Measurements from ENCODE around the gene MCIDAS.

The MCIDAS gene

DNA sequence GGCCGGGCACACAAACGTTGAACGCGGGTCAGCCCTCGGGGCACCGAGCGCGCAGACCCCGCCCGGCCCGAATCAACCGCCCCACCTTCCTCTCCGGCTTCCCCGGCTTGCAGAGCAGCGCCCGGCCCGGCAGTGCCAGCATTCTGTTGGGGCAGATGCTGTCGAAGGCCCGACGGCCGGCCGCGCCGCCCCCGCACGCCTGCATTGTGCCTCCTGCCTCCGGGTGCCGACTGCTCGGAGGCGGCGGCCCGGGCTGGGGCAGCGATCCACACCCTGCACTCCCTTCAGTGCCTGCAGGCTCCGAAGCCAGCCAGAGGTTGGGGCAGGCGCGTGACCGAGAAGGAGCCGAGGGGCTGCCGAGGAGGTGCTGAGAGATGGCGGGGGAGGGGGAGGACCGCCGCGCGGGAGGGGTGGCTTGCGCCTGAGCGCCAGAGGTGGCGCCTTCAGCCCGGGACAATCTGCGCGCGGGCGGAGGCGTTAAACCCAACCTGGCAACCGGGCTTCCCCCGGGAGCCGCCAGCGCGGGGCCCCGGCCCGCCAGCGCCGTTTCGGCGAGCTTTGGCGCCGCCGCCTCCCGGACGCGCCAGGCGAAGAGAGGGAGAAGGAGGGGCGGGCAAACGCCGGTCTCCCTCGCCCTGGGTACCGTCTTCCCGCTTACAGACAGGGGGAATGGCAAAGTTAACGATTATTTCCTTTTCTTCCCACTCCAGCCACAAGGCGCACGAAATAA is at the start of gene MCIDAS:
TSS of gene MCIDAS (minus strand) at position 382 of the 730 bp plus-strand sequence. CDS start at position 205, 177 bp downstream.
- intact Hi-C loops (cut with DNase I), result no loop called here
- DNase-seq, result peak in 34 of 42 donors; percentile 11 to 75 (median 48)

DNA sequence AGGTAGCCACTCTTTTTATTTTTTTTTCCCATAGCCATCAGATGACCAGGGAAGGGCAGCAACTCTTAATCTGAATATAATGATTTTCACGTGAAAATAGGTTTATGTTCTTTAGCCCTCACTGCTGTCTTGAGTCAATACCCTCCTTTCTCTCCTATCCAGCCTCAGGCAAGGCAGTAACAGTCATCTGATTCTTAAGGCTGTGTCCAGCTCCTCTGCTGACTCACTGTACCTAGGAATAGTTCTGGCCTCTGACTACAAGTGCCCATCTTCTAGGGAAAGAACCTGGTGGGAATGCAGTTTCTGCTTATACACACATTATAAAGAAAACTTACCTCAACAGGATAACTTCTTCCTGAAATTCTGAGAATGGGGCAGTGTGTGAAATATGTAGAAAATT is 49.7 kb upstream of the MCIDAS start:
- intact Hi-C loops (cut with DNase I), result no loop called here
- no peak for DNase-seq

DNA sequence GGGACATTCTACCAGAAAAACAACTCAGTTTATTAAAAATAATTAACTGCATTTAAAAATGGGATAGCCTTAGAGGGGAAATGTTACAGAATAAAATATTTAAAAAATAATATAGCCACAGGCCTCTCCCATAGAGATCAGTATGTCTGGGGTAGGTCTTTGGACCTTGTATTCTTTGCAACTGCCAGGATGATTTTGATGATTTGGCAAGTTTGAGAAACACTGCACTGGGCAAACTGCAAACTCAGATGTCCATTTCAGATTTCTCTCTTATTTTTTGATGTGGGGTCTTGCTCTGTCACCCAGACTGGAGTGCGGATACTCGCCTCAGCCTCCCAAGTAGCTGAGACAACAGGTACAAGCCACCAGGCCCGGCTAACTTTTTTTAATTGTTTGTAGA is 31.2 kb upstream of the MCIDAS start:
- DNase-seq, result no peak
- intact Hi-C loops (cut with DNase I), result no loop called here

DNA sequence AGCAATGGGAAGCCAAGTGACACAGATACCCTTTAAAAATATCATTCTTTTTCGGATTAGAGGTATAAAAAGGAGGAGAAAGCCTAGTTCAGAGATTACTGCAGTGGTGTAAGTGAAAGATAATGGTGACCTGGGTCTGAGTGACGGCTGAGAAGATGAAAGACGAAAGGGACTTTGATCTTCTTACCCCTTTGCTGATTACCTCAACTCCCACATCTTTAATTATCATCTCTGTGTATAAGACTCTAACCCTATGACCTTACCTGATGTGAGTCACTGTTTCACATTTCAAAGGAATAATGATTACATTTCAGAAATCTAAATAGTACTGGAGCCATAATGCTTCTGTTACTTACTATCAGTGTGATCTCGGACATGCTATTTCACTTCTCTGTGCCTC is 27.7 kb upstream of the MCIDAS start:
- intact Hi-C loops (cut with DNase I), result no loop called here
- DNase-seq, result no peak

- DNase-seq, result no peak
- intact Hi-C loops (cut with DNase I), result no loop called here
Measured at GRCh38 chr5:55250064-55250463, 22.9 kb upstream of the MCIDAS start.

GRCh38 chr5:55241746-55242145 is 14.6 kb upstream of the MCIDAS start:
- intact Hi-C loops (cut with DNase I), result no loop called here
- no peak for DNase-seq

GRCh38 chr5:55236800-55237199 is 9.7 kb upstream of the MCIDAS start:
- intact Hi-C loops (cut with DNase I), result no loop called here
- no peak for DNase-seq

DNA sequence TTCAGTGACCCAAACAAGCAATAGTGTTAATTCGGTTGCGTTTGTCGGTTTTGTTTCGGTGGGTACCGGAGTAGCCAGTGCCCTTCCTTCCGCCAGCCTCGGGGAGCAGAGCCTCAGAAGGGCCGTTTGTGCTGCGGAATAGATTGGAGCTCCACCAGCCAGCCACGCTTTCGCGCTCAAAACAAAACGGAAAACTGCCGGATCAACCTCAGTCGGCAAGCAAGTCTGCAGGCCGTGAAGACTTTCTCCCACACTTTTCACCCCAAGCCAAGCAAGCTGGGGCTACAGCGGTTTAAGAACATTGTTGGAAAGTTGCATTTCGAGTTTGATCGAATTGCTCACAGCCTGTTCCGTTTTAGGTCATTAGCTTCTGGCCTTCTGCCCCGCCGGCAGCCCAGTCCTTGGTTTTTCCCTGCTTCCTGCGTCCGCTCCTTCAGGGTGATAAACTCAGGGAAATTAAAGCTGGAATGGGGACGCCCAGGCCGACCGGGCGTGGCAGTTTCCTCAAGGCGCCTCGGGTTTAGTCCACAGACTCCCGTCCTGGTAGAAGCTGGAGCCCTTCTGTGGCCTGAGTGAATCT is 7.1 kb upstream of the MCIDAS start:
- peak in 14 of 42 donors; percentile 14 to 51 (median 31) for DNase-seq
- intact Hi-C loops (cut with DNase I), result loop anchor here (5.0 kb wide), 2 partner anchors 62 to 73 kb away; partner anchors contain the start of genes CDC20B, DHX29 and MTREX

DNA sequence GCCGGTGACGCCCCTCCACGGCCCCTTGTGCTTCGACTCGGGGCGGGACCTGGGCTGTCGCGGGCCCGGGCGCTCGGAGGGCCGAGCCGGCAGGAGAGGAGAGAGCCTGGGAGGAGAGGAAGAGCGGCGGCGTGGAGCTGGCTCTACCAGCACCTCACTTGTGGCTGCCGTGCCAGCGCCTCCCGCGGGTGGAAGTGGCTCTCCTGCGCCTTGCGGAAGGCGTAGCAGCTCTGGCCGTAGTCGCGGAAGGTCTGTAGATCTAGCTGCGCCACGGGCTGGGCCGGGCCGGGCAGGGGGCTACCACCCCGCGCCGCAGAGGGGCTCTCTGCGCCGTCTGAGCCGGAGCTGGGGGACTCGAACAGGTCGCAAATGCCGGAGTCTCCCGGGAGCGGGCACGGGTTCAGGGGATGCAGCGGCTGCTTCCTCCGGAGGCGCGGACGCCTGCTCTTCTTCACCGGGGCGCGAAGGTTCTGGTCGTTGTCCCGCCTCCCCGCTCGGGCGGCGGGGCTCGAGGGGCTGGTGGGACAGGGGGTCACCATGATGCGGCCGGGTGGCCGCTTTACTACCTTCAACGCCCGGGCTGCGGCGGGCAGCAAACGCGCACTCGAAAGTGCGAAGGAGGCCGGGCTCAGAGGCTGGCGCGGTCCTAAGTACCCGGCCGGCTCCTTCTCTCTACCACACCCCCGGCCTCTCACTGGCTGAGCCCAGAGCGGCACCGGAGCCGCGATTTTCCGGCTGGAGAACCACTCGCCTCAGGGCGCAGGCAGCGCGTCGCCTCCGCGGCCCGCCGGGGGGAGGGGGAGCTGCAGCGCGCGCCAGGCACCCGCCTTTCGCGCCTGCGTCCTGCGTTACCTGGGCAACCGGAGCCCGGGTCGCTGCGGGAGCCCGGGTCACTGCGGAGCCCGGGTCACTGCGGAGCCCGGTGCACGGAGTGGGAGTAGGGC is 6.1 kb upstream of the MCIDAS start, which contains the start of gene CCNO:
TSS of gene CCNO (minus strand) at position 624 of the 944 bp plus-strand sequence. CDS start at position 539, 85 bp downstream.
- intact Hi-C loops (cut with DNase I), result loop anchor here (5.0 kb wide), 2 partner anchors 61 to 74 kb away; partner anchors contain the start of genes CDC20B, DHX29 and MTREX
- peak in 40 of 42 donors; percentile 31 to 92 (median 76) for DNase-seq

GRCh38 chr5:55232271-55232984 is 5.3 kb upstream of the MCIDAS start:
- DNase-seq, result peak in 38 of 42 donors; percentile 14 to 87 (median 70)
- intact Hi-C loops (cut with DNase I), result loop anchor here (5.0 kb wide), 2 partner anchors 60 to 75 kb away; partner anchors contain the start of genes CDC20B, DHX29 and MTREX

- peak in 1 of 42 donors; percentile 14 for DNase-seq
- intact Hi-C loops (cut with DNase I), result loop anchor here (5.0 kb wide), 2 partner anchors 60 to 75 kb away; partner anchors contain the start of genes CDC20B, DHX29 and MTREX
Measured at GRCh38 chr5:55231919-55232270, 4.8 kb upstream of the MCIDAS start.

GRCh38 chr5:55231029-55231918 is 4.2 kb upstream of the MCIDAS start:
- intact Hi-C loops (cut with DNase I), result loop anchor here (5.0 kb wide), 2 partner anchors 59 to 76 kb away; partner anchors contain the start of genes CDC20B, DHX29 and MTREX
- DNase-seq, result peak in 37 of 42 donors; percentile 22 to 80 (median 60)

DNA sequence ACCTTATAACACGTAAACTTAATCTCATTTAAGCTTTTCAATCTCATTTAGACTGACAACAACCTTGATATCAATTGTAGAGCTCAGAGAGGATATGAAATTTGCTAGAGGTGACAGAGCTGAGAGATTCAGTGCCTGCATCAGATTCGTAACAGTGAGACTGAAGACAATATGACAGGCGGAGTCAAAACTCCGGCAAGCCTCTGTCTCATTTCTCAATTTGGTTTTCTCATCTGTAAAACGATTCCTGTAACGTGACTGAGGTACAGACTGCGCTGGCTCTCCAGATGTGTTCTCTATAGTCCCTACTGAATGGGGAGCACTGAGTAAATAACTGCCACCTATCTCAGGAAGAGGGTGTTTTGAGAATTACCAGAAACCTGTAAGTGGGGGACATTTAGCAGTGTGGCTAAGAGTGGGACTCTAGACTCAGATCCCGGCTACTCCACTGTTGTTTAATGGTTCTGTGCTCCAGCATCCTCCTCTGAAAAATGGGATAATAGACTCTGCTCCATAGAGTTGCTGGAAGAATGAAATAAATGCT is 3.0 kb upstream of the MCIDAS start:
- intact Hi-C loops (cut with DNase I), result loop anchor here (5.0 kb wide), 2 partner anchors 58 to 77 kb away; partner anchors contain the start of genes CDC20B, DHX29 and MTREX
- DNase-seq, result no peak

DNA sequence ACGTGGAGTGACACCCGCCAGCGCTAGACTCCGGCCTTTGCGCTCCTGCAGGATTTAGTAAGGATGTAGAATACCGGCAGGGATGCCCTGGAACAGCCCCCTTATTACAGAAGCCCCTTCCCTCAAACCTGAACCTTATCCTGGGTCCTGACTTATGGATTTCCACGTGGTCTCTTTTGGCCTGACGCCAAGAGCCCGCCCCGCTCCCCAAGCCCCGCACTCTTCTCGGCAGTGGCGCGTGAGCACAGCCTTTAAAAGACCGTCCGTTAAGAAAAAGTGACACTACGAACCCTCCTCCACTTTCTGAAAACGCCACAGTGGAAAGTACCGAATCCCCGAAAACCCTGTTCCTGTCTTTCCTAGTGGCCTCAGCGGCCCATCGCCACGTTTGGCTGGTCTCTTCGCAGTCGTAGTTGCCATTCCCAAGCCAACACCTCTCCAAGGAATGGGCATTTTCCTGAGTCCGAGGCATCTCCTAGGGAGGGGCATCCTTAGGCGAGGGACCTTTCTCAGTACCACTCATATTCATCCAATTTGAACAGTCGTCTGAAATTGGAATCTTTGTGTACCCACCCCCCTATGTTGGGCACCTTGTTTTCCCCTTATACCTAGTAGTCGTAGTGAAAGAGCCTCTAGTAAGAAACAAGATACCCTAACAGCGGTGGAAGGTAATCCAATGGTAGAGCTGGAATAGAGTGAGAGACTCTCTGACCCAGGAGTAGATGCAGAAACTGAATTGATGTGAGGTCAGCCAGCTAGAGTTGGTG is 732 bp upstream of the MCIDAS start:
- intact Hi-C loops (cut with DNase I), result no loop called here
- no peak for DNase-seq

- peak in 37 of 42 donors; percentile 17 to 78 (median 55) for DNase-seq
- intact Hi-C loops (cut with DNase I), result no loop called here
Measured at GRCh38 chr5:55226027-55226933, 835 bp downstream of the MCIDAS start.
